Lower leg skin (tissue), 4 donors: ENCODE data around the gene COL8A1. TPM values are rescaled to one million over a fixed set of nuclear protein-coding genes. Genes with fewer than 3 reads are reported as not detected.
A peak's percentile ranks its signal among the peaks of the same experiment; 100 is the strongest.

Experiments
- DNase-seq, 2 donors: peaks; one replicate each; pipeline ENCODE4 v3.0.0-alpha.2; 2019; ENCODE audit warnings: low spot score in 2 of 2
- H3K4me3 ChIP-seq: fragments of 200-600 bp; sonication (generic); 2 replicates; pipeline ENCODE4 v1.5.1; 2017; ENCODE audit warnings: mild to moderate bottlenecking, low read depth; ENCODE audit not compliant: poor library complexity, severe bottlenecking
- CTCF ChIP-seq, 3 donors: fragments of 450-650 bp; IDR thresholded peaks; one replicate each; pipeline ENCODE4 v1.5.1; 2016; ENCODE audit warnings: antibody characterized with exemption in 3 of 3, mild to moderate bottlenecking in 3 of 3, moderate library complexity in 2 of 3
- POLR2A ChIP-seq, 2 donors: fragments of 450-650 bp; IDR thresholded peaks; one replicate each; pipeline ENCODE4 v1.6.1; 2016 to 2017; ENCODE audit warnings: antibody characterized with exemption in 2 of 2, mild to moderate bottlenecking in 1 of 2, moderate library complexity in 1 of 2
- WGBS, 2 donors: methylation state at CpG; one replicate each; pipeline ENCODE4 v1.1.5; 2018; 5-methylcytosine and 5-hydroxymethylcytosine counted together
- intact Hi-C: fragments of 100-400 bp; cut with DNase I; formaldehyde crosslinking; loops from one replicate; pipeline ENCODE4 v1.15.0; 2023; ENCODE audit warnings: low total_unique reads
- total RNA-seq, 4 donors: library from RNA; depleted of rRNA; stranded (reverse); fragments of >200 nt; gene quantifications; one replicate each; pipeline ENCODE4 v1.1.0, GENCODE V29; 2016

The COL8A1 gene
- total RNA-seq, 4 donors from 2014 or later: 5.0 to 11.5 (median 7.2) TPM

GRCh38 chr3:99656624-99657023 lies 18.2 kb downstream of the COL8A1 start:
- 61 to 66% methylated on average over 3 of the region's 3 CpGs for WGBS, 2 donors
- no peak overlapping the region for H3K4me3 ChIP-seq
- no peak for TF ChIP-seq POLR2A (IDR thresholded peaks at IDR 0.05)
- TF ChIP-seq CTCF (IDR thresholded peaks at IDR 0.05): no peak
- intact Hi-C loops: no loop called here
- no peak for DNase-seq

- intact Hi-C loops: no loop called here
- TF ChIP-seq CTCF (IDR thresholded peaks at IDR 0.05) (no peak), POLR2A (IDR thresholded peaks at IDR 0.05) (no peak)
- DNase-seq: no peak
- no peak overlapping the region for H3K4me3 ChIP-seq
- WGBS, 2 donors: 49 to 56% methylated on average over 2 of the region's 2 CpGs
Measured at GRCh38 chr3:99658274-99658673, 19.9 kb downstream of the COL8A1 start.

GRCh38 chr3:99659032-99659431 lies 20.6 kb downstream of the COL8A1 start:
- intact Hi-C loops: no loop called here
- peak in 1 of 2 donors; percentile 59 for DNase-seq
- TF ChIP-seq CTCF (IDR thresholded peaks at IDR 0.05) (no peak), POLR2A (IDR thresholded peaks at IDR 0.05) (no peak)

GRCh38 chr3:99659951-99660350 lies 21.6 kb downstream of the COL8A1 start:
- WGBS, 2 donors: 42 to 48% methylated on average over 4 of the region's 4 CpGs
- intact Hi-C loops: no loop called here
- no peak for DNase-seq
- TF ChIP-seq POLR2A (IDR thresholded peaks at IDR 0.05) (no peak), CTCF (IDR thresholded peaks at IDR 0.05) (no peak)
- no peak overlapping the region for H3K4me3 ChIP-seq

More at GRCh38 chr3:99659032-99659431, 20.6 kb downstream of the COL8A1 start:
- no peak overlapping the region for H3K4me3 ChIP-seq
- WGBS, 2 donors: 61 to 66% methylated on average over 6 of the region's 6 CpGs

- intact Hi-C loops: no loop called here
- TF ChIP-seq POLR2A (IDR thresholded peaks at IDR 0.05) (no peak), CTCF (IDR thresholded peaks at IDR 0.05) (no peak)
- H3K4me3 ChIP-seq: no peak overlapping the region
- 82 to 90% methylated on average over 10 of the region's 10 CpGs for WGBS, 2 donors
- DNase-seq: no peak
Measured at GRCh38 chr3:99662838-99663570, 24.6 kb downstream of the COL8A1 start.

GRCh38 chr3:99663977-99664376 lies 25.6 kb downstream of the COL8A1 start:
- intact Hi-C loops: no loop called here
- DNase-seq: no peak
- no peak overlapping the region for H3K4me3 ChIP-seq
- WGBS, 2 donors: 53 to 86% methylated on average over 1 of the region's 1 CpG
- no peak for TF ChIP-seq POLR2A (IDR thresholded peaks at IDR 0.05)
- no peak for TF ChIP-seq CTCF (IDR thresholded peaks at IDR 0.05)
